ENCODE data around the gene CPM.

CPM gene

GRCh38 chr12:68887641-68888040, 45.3 kb downstream of the CPM start:
- no peak for TF ChIP-seq CTCF (IDR thresholded peaks at IDR 0.05)
- Histone ChIP-seq H3K4me1 (no peaks in the 10 kb centered on the region), H3K27me3 (no peaks in the 10 kb centered on the region), H3K36me3 (no peaks in the 10 kb centered on the region), H3K27ac (no peak overlapping the region), H3K4me3 (no peak overlapping the region), H3K9me3 (no peaks in the 10 kb centered on the region)
- intact Hi-C loops (cut with DNase I; ENCODE audit: low total_unique reads): no loop called here
- no peak for DNase-seq

- Histone ChIP-seq H3K4me1 (no peaks in the 10 kb centered on the region), H3K4me3 (no peak overlapping the region), H3K36me3 (no peaks in the 10 kb centered on the region), H3K27ac (no peak overlapping the region), H3K9me3 (no peaks in the 10 kb centered on the region), H3K27me3 (no peaks in the 10 kb centered on the region)
- TF ChIP-seq CTCF (IDR thresholded peaks at IDR 0.05): no peak
- intact Hi-C loops (cut with DNase I; ENCODE audit: low total_unique reads): no loop called here
- DNase-seq: no peak
Observed at GRCh38 chr12:68886636-68887572, 46.1 kb downstream of the CPM start.

- Histone ChIP-seq H3K9me3 (no peaks in the 10 kb centered on the region), H3K36me3 (no peaks in the 10 kb centered on the region), H3K27ac (no peak overlapping the region), H3K4me3 (no peak overlapping the region), H3K4me1 (no peaks in the 10 kb centered on the region), H3K27me3 (no peaks in the 10 kb centered on the region)
- DNase-seq: no peak
- TF ChIP-seq CTCF (IDR thresholded peaks at IDR 0.05): no peak
- intact Hi-C loops (cut with DNase I; ENCODE audit: low total_unique reads): no loop called here
Observed at GRCh38 chr12:68885381-68885780, 47.6 kb downstream of the CPM start.

GRCh38 chr12:68884251-68884650, 48.7 kb downstream of the CPM start:
- Histone ChIP-seq H3K27me3 (no peaks in the 10 kb centered on the region), H3K4me1 (no peaks in the 10 kb centered on the region), H3K9me3 (no peaks in the 10 kb centered on the region), H3K4me3 (no peak overlapping the region), H3K27ac (no peak overlapping the region), H3K36me3 (no peaks in the 10 kb centered on the region)
- intact Hi-C loops (cut with DNase I; ENCODE audit: low total_unique reads): no loop called here
- no peak for TF ChIP-seq CTCF (IDR thresholded peaks at IDR 0.05)
- no peak for DNase-seq

- Histone ChIP-seq H3K36me3 (no peaks in the 10 kb centered on the region), H3K4me3 (no peak overlapping the region), H3K4me1 (no peaks in the 10 kb centered on the region), H3K9me3 (no peaks in the 10 kb centered on the region), H3K27ac (no peak overlapping the region), H3K27me3 (no peaks in the 10 kb centered on the region)
- intact Hi-C loops (cut with DNase I; ENCODE audit: low total_unique reads): no loop called here
- no peak for TF ChIP-seq CTCF (IDR thresholded peaks at IDR 0.05)
- no peak for DNase-seq
Observed at GRCh38 chr12:68883151-68883550, 49.8 kb downstream of the CPM start.
